Thyroid gland (tissue), 4 donors: ENCODE data around the gene MED13.

ENCODE experiments used
- CTCF ChIP-seq, 6 experiments: fragments of 200-600 bp in 3 of 6; fragments of 450-650 bp in 3 of 6; sonication (generic) in 3 of 6; IDR thresholded peaks; one replicate each; pipeline ENCODE4 v1.5.1; 2016 to 2019; ENCODE audit warnings: antibody characterized with exemption in 6 of 6, mild to moderate bottlenecking in 2 of 6, inconsistent platforms in 1 of 6, moderate library complexity in 1 of 6
- POLR2A ChIP-seq, 2 donors: fragments of 450-650 bp; IDR thresholded peaks; one replicate each; pipeline ENCODE4 v1.6.1; 2017; ENCODE audit warnings: antibody characterized with exemption in 2 of 2, mild to moderate bottlenecking in 2 of 2, moderate library complexity in 1 of 2

GRCh38 chr17:62030264-62030663 lies 34.8 kb downstream of the MED13 start:
- TF ChIP-seq CTCF (IDR thresholded peaks at IDR 0.05) (no peak), POLR2A (IDR thresholded peaks at IDR 0.05) (no peak)
